ENCODE results near the gene FRRS1L. TPM values are rescaled to one million over a fixed set of nuclear protein-coding genes. Genes with fewer than 3 reads are reported as not detected.

The FRRS1L gene
- total and polyA plus RNA-seq, 8 donors = 0.47 to 7.2 (median 3.1) TPM; not detected in 1

DNA sequence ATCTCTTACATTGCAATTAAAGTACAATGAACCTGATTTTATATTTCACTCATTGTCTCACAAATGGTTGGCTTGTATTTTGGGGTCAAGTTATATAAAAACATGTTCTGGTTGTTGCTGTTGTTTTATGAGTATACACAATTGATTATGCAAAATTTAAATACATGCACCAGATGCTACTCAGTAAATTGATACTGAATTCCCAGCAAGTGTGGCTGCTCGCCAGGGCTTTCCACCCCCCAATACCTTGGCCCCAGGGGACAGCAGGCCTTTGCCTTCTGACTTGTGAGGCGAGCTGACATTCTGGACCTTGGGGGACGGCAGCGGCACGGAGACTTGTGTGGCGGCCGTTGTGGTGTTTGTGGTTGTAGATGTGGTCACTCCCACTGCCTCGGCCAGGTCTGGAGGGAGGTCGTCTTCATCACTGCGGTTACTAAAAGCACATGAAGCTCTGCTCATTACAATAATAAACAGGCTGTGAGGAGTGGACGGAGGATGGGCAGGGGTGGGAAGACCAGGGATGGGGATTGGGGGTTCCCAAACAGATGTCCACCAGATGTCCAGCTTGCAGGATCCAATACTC, 27.0 kb upstream of the FRRS1L start:
- Histone ChIP-seq H3K9me3 (no peaks in the 10 kb centered on the region), H3K4me1 (no peaks in the 10 kb centered on the region), H3K27me3 (no peaks in the 10 kb centered on the region), H3K36me3 (no peaks in the 10 kb centered on the region), H3K27ac (no peak overlapping the region), H3K4me3 (no peak overlapping the region)
- intact Hi-C loops (cut with DNase I) = no loop called here
- no peak for DNase-seq
- TF ChIP-seq, protein P1, sequence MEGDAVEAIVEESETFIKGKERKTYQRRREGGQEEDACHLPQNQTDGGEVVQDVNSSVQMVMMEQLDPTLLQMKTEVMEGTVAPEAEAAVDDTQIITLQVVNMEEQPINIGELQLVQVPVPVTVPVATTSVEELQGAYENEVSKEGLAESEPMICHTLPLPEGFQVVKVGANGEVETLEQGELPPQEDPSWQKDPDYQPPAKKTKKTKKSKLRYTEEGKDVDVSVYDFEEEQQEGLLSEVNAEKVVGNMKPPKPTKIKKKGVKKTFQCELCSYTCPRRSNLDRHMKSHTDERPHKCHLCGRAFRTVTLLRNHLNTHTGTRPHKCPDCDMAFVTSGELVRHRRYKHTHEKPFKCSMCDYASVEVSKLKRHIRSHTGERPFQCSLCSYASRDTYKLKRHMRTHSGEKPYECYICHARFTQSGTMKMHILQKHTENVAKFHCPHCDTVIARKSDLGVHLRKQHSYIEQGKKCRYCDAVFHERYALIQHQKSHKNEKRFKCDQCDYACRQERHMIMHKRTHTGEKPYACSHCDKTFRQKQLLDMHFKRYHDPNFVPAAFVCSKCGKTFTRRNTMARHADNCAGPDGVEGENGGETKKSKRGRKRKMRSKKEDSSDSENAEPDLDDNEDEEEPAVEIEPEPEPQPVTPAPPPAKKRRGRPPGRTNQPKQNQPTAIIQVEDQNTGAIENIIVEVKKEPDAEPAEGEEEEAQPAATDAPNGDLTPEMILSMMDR (IDR thresholded peaks at IDR 0.05) = no peak
- no peak for ATAC-seq

DNA sequence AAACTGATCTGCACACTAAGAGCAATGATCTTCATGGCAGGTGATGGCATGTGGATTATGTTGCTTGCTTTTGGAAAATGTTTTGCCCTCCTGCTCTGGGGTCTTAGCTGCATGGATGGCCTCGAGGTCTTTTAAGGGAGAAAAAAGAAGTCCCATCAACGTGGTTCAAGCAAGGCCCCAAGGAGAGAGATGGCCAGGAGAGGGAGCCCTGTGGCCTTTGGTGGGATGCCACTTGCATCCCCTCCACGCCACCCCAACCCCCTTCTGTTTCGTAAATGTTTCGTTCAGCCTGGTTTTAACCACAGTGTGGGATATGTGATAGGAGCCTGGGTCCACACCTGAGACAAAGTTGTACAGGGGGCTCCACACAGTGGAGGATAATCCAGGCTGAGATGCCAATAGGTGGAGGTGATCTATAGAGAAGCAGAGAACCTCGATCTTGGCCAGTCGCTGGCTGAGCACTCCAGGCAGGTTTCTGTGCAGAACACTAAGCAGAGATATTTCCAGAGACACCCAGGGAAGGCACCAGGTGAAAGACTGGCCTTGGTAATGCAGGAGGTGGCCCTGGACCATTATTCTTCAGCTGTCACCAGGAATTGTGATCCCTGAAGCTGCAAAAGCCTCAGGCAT, 25.8 kb upstream of the FRRS1L start:
- TF ChIP-seq, protein P1 (IDR thresholded peaks at IDR 0.05) = no peak
- ATAC-seq (peak; percentile 66), DNase-seq (peak in 1 of 4 donors; percentile 28)
- intact Hi-C loops (cut with DNase I) = no loop called here
- H3K36me3 ChIP-seq = no peaks in the 10 kb centered on the region
- H3K27ac ChIP-seq = no peak overlapping the region
- H3K9me3 ChIP-seq = no peaks in the 10 kb centered on the region
- H3K4me1 ChIP-seq = no peaks in the 10 kb centered on the region
- no peaks in the 10 kb centered on the region for H3K27me3 ChIP-seq
- no peak overlapping the region for H3K4me3 ChIP-seq

DNA sequence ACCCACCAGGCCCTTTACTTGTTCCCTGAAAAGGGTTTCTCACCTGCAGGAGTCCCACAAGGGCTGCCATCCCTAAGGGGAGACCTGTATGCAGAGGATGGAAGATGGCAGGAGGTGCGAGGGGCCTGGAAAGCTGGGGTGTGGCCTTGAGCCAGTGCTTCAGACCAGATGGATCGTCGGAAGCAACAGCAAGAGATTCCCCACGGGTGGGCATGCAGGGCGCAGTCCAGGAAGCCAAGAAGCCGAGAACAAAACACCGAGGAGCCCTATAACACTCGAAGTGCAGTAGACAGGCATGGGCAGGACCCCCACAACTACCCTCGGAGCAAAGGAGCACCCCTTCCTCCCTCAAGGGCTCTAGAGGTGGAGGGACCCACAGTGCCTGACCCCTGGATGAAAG, 24.7 kb upstream of the FRRS1L start:
- H3K36me3 ChIP-seq = no peaks in the 10 kb centered on the region
- no peak for ATAC-seq
- no peaks in the 10 kb centered on the region for H3K4me1 ChIP-seq
- no peak for DNase-seq
- H3K27me3 ChIP-seq = no peaks in the 10 kb centered on the region
- TF ChIP-seq, protein P1 (IDR thresholded peaks at IDR 0.05) = no peak
- H3K4me3 ChIP-seq = no peak overlapping the region
- no peaks in the 10 kb centered on the region for H3K9me3 ChIP-seq
- intact Hi-C loops (cut with DNase I) = no loop called here
- no peak overlapping the region for H3K27ac ChIP-seq

DNA sequence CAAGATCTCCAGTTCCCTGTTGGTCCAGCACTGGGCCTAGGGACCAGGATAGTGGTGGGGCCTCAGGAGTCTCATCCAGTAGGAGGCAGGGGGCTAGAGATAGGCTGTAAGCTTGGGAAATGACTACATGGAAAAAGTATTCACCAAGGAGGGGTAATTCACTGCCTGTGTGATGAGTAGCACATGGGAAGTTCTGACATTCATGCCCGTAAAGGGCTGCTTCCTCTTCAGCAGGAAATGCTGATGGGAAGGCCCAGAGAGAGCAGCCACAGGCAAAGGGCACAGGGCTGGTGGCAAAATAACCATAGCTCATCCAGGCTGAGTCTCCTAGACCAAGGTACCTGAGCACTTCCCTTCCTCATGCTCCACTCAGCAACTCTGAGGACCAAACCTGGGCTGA, 23.1 kb upstream of the FRRS1L start:
- no peaks in the 10 kb centered on the region for H3K9me3 ChIP-seq

DNA sequence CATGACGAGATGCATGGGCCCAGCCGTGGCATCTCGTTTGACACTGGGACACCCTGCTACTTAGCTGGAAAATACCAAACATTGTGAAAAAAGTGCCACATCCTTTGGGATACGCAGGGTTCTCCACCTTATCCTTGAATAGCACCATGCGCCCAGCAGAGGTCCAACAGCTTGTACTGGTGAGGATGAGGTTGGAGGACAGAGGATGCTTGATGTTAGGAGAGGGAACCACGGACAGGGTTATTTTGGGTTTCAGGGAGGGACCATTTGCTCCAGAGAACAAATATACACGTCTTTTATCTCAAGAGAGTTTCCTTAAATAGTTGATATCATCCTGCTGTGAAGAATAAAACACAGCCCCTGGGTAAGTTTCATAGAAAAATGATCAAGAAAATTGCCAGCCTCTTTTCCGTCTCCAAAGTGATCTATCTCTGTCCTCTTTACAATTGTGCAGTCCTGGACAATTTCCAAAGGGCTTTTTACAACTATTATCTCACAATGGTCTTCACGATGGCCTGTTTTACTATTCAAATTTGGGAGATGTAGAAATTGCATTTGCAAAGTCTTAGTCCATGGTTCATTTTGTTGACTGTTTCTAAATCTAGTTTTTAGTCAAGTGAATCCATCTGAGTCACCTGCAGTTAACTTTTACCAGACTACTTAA, 19.9 kb upstream of the FRRS1L start:
- H3K27ac ChIP-seq = no peak overlapping the region
- H3K9me3 ChIP-seq = no peaks in the 10 kb centered on the region
- DNase-seq (no peak), ATAC-seq (no peak)
- H3K4me3 ChIP-seq = no peak overlapping the region
- peaks cover 0 to 4% of the 10 kb centered on the region in 2 donors for H3K27me3 ChIP-seq
- TF ChIP-seq, protein P1 (IDR thresholded peaks at IDR 0.05) = no peak
- no peaks in the 10 kb centered on the region for H3K4me1 ChIP-seq
- intact Hi-C loops (cut with DNase I) = no loop called here
- H3K36me3 ChIP-seq = no peaks in the 10 kb centered on the region

More for the DNA sequence above, 23.1 kb upstream of the FRRS1L start:
- Histone ChIP-seq H3K27me3 (peaks cover 0 to 3% of the 10 kb centered on the region in 2 donors), H3K4me3 (no peak overlapping the region), H3K27ac (no peak overlapping the region), H3K36me3 (no peaks in the 10 kb centered on the region), H3K4me1 (no peaks in the 10 kb centered on the region)
- no peak for DNase-seq
- no peak for ATAC-seq
- intact Hi-C loops (cut with DNase I) = no loop called here
- TF ChIP-seq, protein P1 (IDR thresholded peaks at IDR 0.05) = no peak
